ENCODE measurements around the gene BMP5. TPM values are rescaled to one million over a fixed set of nuclear protein-coding genes. Genes with fewer than 3 reads are reported as not detected.

The BMP5 gene
- total and polyA plus RNA-seq, 10 of the 15 experiments (the other 5 are each of a cell fraction or from before 2014, with no cell fraction given): not detected

DNA sequence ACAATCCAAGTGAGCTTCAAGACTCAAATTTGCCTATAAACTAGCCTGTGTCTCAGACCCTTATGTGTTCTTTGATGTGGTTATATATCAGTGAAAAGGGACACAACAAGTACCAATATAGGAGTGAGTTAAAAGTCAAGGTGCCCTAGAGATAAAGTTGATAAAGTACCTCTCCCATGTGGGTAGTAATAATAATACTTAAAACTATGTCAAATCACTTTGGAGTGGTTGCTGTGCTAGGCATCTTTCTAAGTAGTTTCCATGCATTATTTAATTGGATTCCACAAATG is 100.4 kb downstream of the BMP5 start:
- ChIA-PET POLR2A (no interaction called here), SMC1A (ENCODE audit: uncharacterized antibody, unreplicated experiment) (no interaction called here), CTCF (no interaction called here), RAD21 (ENCODE audit: unreplicated experiment) (no interaction called here)
- intact Hi-C loops (cut with micrococcal nuclease; ENCODE audit: unreplicated experiment) (no loop called here), in situ Hi-C loops (cut with MboI) (no loop called here)
- Histone ChIP-seq H4K20me1 (ENCODE audit: control insufficient read depth, insufficient read depth) (no peaks in the 10 kb centered on the region), H3K4me2 (ENCODE audit: control insufficient read depth, insufficient read depth) (no peak overlapping the region), H3K27ac (ENCODE audit: control insufficient read depth, insufficient read depth) (no peak overlapping the region), H2AFZ (ENCODE audit: control insufficient read depth, low read depth, low read length) (no peak overlapping the region), H3K79me2 (ENCODE audit: control insufficient read depth, insufficient read depth, low read length) (no peaks in the 10 kb centered on the region), H3K4me1 (ENCODE audit: control insufficient read depth, insufficient read depth, low read length) (no peaks in the 10 kb centered on the region), H3K9me3 (replicated peaks; ENCODE audit: control insufficient read depth, insufficient read depth, low read length) (no peaks in the 10 kb centered on the region), H3K27me3 (replicated peaks in 1 of 2; ENCODE audit: control insufficient read depth in 2 of 2, insufficient read depth in 2 of 2, low read length in 1 of 2) (peaks cover 0 to 3% of the 10 kb centered on the region in 2 experiments; a peak in 1 of 4 replicates), H3K4me3 (no peak overlapping the region), H3K9ac (ENCODE audit: control insufficient read depth, insufficient read depth, low read length) (no peak overlapping the region), H3K36me3 (ENCODE audit: control insufficient read depth in 2 of 2, insufficient read depth in 2 of 2, low read length in 1 of 2) (no peaks in the 10 kb centered on the region)
- BruUV-seq (replicated peaks): no TSS peak
- ATAC-seq (no peak), FAIRE-seq (no peak), DNase-seq (ENCODE audit: low read depth, low spot score) (no peak)
- TF ChIP-seq, protein P1, sequence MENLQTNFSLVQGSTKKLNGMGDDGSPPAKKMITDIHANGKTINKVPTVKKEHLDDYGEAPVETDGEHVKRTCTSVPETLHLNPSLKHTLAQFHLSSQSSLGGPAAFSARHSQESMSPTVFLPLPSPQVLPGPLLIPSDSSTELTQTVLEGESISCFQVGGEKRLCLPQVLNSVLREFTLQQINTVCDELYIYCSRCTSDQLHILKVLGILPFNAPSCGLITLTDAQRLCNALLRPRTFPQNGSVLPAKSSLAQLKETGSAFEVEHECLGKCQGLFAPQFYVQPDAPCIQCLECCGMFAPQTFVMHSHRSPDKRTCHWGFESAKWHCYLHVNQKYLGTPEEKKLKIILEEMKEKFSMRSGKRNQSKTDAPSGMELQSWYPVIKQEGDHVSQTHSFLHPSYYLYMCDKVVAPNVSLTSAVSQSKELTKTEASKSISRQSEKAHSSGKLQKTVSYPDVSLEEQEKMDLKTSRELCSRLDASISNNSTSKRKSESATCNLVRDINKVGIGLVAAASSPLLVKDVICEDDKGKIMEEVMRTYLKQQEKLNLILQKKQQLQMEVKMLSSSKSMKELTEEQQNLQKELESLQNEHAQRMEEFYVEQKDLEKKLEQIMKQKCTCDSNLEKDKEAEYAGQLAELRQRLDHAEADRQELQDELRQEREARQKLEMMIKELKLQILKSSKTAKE (IDR thresholded peaks at IDR 0.05; ENCODE audit: low read depth, poor library complexity, severe bottlenecking): no peak
- no peak for TF ChIP-seq POLR2AphosphoS5 (IDR thresholded peaks at IDR 0.05; ENCODE audit: low read length)
- TF ChIP-seq SP1 (IDR thresholded peaks at IDR 0.05; ENCODE audit: low read depth, low read length): no peak
- TF ChIP-seq IKZF2 (IDR thresholded peaks at IDR 0.05): no peak
- TF ChIP-seq, protein P2, sequence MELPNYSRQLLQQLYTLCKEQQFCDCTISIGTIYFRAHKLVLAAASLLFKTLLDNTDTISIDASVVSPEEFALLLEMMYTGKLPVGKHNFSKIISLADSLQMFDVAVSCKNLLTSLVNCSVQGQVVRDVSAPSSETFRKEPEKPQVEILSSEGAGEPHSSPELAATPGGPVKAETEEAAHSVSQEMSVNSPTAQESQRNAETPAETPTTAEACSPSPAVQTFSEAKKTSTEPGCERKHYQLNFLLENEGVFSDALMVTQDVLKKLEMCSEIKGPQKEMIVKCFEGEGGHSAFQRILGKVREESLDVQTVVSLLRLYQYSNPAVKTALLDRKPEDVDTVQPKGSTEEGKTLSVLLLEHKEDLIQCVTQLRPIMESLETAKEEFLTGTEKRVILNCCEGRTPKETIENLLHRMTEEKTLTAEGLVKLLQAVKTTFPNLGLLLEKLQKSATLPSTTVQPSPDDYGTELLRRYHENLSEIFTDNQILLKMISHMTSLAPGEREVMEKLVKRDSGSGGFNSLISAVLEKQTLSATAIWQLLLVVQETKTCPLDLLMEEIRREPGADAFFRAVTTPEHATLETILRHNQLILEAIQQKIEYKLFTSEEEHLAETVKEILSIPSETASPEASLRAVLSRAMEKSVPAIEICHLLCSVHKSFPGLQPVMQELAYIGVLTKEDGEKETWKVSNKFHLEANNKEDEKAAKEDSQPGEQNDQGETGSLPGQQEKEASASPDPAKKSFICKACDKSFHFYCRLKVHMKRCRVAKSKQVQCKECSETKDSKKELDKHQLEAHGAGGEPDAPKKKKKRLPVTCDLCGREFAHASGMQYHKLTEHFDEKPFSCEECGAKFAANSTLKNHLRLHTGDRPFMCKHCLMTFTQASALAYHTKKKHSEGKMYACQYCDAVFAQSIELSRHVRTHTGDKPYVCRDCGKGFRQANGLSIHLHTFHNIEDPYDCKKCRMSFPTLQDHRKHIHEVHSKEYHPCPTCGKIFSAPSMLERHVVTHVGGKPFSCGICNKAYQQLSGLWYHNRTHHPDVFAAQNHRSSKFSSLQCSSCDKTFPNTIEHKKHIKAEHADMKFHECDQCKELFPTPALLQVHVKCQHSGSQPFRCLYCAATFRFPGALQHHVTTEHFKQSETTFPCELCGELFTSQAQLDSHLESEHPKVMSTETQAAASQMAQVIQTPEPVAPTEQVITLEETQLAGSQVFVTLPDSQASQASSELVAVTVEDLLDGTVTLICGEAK (IDR thresholded peaks at IDR 0.05; ENCODE audit: borderline replicate concordance): no peak
- TF ChIP-seq, protein P3, sequence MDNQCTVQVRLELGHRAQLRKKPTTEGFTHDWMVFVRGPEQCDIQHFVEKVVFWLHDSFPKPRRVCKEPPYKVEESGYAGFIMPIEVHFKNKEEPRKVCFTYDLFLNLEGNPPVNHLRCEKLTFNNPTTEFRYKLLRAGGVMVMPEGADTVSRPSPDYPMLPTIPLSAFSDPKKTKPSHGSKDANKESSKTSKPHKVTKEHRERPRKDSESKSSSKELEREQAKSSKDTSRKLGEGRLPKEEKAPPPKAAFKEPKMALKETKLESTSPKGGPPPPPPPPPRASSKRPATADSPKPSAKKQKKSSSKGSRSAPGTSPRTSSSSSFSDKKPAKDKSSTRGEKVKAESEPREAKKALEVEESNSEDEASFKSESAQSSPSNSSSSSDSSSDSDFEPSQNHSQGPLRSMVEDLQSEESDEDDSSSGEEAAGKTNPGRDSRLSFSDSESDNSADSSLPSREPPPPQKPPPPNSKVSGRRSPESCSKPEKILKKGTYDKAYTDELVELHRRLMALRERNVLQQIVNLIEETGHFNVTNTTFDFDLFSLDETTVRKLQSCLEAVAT (IDR thresholded peaks at IDR 0.05): no peak
- TF ChIP-seq, protein P4, sequence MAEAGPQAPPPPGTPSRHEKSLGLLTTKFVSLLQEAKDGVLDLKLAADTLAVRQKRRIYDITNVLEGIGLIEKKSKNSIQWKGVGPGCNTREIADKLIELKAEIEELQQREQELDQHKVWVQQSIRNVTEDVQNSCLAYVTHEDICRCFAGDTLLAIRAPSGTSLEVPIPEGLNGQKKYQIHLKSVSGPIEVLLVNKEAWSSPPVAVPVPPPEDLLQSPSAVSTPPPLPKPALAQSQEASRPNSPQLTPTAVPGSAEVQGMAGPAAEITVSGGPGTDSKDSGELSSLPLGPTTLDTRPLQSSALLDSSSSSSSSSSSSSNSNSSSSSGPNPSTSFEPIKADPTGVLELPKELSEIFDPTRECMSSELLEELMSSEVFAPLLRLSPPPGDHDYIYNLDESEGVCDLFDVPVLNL (IDR thresholded peaks at IDR 0.05; ENCODE audit: low read depth, low read length): no peak
- TF ChIP-seq JUND (IDR thresholded peaks at IDR 0.05; ENCODE audit: low read depth, low read length): no peak
- TF ChIP-seq CHD2 (IDR thresholded peaks at IDR 0.05; ENCODE audit: borderline replicate concordance, low read depth, low read length): no peak
- TF ChIP-seq, protein P5, sequence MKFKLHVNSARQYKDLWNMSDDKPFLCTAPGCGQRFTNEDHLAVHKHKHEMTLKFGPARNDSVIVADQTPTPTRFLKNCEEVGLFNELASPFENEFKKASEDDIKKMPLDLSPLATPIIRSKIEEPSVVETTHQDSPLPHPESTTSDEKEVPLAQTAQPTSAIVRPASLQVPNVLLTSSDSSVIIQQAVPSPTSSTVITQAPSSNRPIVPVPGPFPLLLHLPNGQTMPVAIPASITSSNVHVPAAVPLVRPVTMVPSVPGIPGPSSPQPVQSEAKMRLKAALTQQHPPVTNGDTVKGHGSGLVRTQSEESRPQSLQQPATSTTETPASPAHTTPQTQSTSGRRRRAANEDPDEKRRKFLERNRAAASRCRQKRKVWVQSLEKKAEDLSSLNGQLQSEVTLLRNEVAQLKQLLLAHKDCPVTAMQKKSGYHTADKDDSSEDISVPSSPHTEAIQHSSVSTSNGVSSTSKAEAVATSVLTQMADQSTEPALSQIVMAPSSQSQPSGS (IDR thresholded peaks at IDR 0.05; ENCODE audit: low read length): no peak
- TF ChIP-seq NFIC (IDR thresholded peaks at IDR 0.05; ENCODE audit: low read depth, low read length): no peak
- TF ChIP-seq DPF2 (IDR thresholded peaks at IDR 0.05): no peak
- TF ChIP-seq ZSCAN29 (IDR thresholded peaks at IDR 0.05): no peak
- no peak for TF ChIP-seq SMC3 (IDR thresholded peaks at IDR 0.05; ENCODE audit: borderline replicate concordance, low read length)
- no peak for TF ChIP-seq NRF1 (conservative IDR thresholded peaks at IDR 0.05; ENCODE audit: low read depth, low read length)

All from GM12878 (cell line).